ENCODE results near the gene HYAL4. TPM values are rescaled to one million over a fixed set of nuclear protein-coding genes. Genes with fewer than 3 reads are reported as not detected.

Gene HYAL4
- total RNA-seq, 4 donors from 2014 or later, result not detected

DNA sequence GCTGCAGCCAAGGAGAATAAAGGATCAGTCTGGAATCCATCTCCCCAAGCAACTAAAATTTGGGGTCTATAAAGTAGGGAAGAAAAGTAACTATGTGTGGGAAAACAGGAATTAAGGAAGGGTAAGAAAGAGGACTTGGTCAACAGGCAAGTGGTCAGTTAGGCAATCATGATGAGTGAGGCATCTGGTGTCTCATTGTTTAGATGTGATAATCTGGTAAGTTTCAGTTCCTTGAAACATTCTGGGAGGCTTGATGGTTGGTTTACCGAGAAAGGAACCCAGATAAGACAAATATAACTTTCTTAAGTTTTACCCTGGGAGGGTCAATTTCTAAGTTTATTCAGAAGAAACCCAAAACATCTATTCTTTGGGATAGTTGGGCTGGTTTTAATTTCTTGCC lies 22.3 kb downstream of the HYAL4 start:
- intact Hi-C loops (cut with DNase I; ENCODE audit: low total_unique reads), result no loop called here
- Histone ChIP-seq H3K27ac (no peak overlapping the region), H3K36me3 (no peaks in the 10 kb centered on the region), H3K4me1 (no peaks in the 10 kb centered on the region), H3K4me3 (no peak overlapping the region), H3K9me3 (no peaks in the 10 kb centered on the region), H3K27me3 (no peaks in the 10 kb centered on the region)
- no peak for TF ChIP-seq CTCF (IDR thresholded peaks at IDR 0.05)
- DNase-seq, result no peak

GRCh38 chr7:123871998-123872867 lies 27.3 kb downstream of the HYAL4 start:
- peak in 1 of 2 donors; percentile 27 for DNase-seq
- no peak overlapping the region for H3K27ac ChIP-seq
- H3K4me3 ChIP-seq, result no peak overlapping the region
- no peaks in the 10 kb centered on the region for H3K36me3 ChIP-seq
- intact Hi-C loops (cut with DNase I; ENCODE audit: low total_unique reads), result no loop called here
- no peaks in the 10 kb centered on the region for H3K27me3 ChIP-seq
- no peaks in the 10 kb centered on the region for H3K9me3 ChIP-seq
- TF ChIP-seq CTCF (IDR thresholded peaks at IDR 0.05) (peak in 2 of 4 experiments; percentile 13 to 46), POLR2A (IDR thresholded peaks at IDR 0.05) (no peak)
- H3K4me1 ChIP-seq, result no peaks in the 10 kb centered on the region

DNA sequence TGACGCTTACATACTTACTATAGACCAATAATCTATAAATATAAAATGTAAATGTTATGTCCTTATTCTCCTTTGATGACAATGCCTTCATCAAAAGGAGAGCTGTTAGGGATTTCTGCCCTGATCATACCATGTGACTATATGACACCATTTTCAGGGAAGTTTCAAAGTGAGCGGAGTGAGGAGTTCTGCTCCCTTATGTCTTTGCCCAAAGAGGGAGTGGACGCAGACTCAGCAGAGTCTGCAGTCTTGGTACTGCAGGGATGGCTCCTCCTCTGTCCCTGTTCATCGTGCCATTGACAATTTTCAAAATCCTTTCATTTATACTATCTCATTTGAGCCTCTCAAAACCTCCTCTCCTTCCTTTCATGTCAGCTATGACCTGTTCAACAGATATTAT lies 27.9 kb downstream of the HYAL4 start:
- Histone ChIP-seq H3K9me3 (no peaks in the 10 kb centered on the region), H3K36me3 (no peaks in the 10 kb centered on the region), H3K27me3 (no peaks in the 10 kb centered on the region), H3K27ac (no peak overlapping the region), H3K4me1 (no peaks in the 10 kb centered on the region), H3K4me3 (no peak overlapping the region)
- intact Hi-C loops (cut with DNase I; ENCODE audit: low total_unique reads), result no loop called here
- TF ChIP-seq CTCF (IDR thresholded peaks at IDR 0.05), result no peak
- no peak for TF ChIP-seq POLR2A (IDR thresholded peaks at IDR 0.05)
- DNase-seq, result no peak

GRCh38 chr7:123876557-123877256 lies 31.7 kb downstream of the HYAL4 start:
- no peaks in the 10 kb centered on the region for H3K36me3 ChIP-seq
- intact Hi-C loops (cut with DNase I; ENCODE audit: low total_unique reads), result no loop called here

More at GRCh38 chr7:123876557-123877256, 31.7 kb downstream of the HYAL4 start:
- Histone ChIP-seq H3K27ac (no peak overlapping the region), H3K27me3 (no peaks in the 10 kb centered on the region), H3K9me3 (no peaks in the 10 kb centered on the region), H3K4me3 (no peak overlapping the region), H3K4me1 (no peaks in the 10 kb centered on the region)
- TF ChIP-seq CTCF (IDR thresholded peaks at IDR 0.05), result no peak
- TF ChIP-seq POLR2A (IDR thresholded peaks at IDR 0.05), result no peak
- no peak for DNase-seq

Measured in uterus (tissue), 4 donors.